Activated CD8-positive, alpha-beta T cell treated with anti-CD3 and anti-CD28 coated beads for 36 hours (primary cell): ENCODE data around the gene CA6. TPM values are rescaled to one million over a fixed set of nuclear protein-coding genes. Genes with fewer than 3 reads are reported as not detected.
A peak's percentile ranks its signal among the peaks of the same experiment; 100 is the strongest.

ENCODE experiments used
- ATAC-seq: fragments of 200-7000 bp; cut with Tn5 transposase; one replicate; pipeline ENCODE4 v1.10.0; 2021; ENCODE audit warnings: mild to moderate bottlenecking, moderate library complexity
- CTCF ChIA-PET: fragments of 350-600 bp; sonication (Branson Sonifier 250); formaldehyde crosslinking; loops from one replicate; lab custom pipeline; 2021; ENCODE audit warnings: antibody characterized with exemption; lab: Charles Lee
- POLR2A ChIA-PET: fragments of 350-600 bp; sonication (Branson Sonifier 250); formaldehyde crosslinking; loops from one replicate; lab custom pipeline; 2021; ENCODE audit warnings: antibody characterized with exemption; lab: Charles Lee
- DNase-seq: peaks from one replicate; pipeline ENCODE4 v3.0.0-alpha.2; 2020
- H3K27ac Mint-ChIP-seq: one replicate; pipeline ENCODE4 v1.8.0; 2021; ENCODE audit warnings: mild to moderate bottlenecking, mixed read lengths
- H3K27me3 Mint-ChIP-seq: one replicate; pipeline ENCODE4 v1.8.0; 2021; ENCODE audit warnings: mixed read lengths
- H3K36me3 Mint-ChIP-seq: one replicate; pipeline ENCODE4 v1.8.0; 2021; ENCODE audit warnings: low read depth, mixed read lengths
- H3K4me1 Mint-ChIP-seq: one replicate; pipeline ENCODE4 v1.8.0; 2021; ENCODE audit warnings: low read depth, mixed read lengths
- H3K4me3 Mint-ChIP-seq: one replicate; pipeline ENCODE4 v1.8.0; 2021; ENCODE audit warnings: mild to moderate bottlenecking, moderate library complexity, mixed read lengths
- H3K9me3 Mint-ChIP-seq: one replicate; pipeline ENCODE4 v1.8.0; 2021; ENCODE audit warnings: mixed read lengths
- intact Hi-C: fragments of 100-400 bp; cut with micrococcal nuclease; formaldehyde crosslinking; loops from one replicate; pipeline ENCODE4 v1.10.0; 2022
- total RNA-seq, 2 experiments: library from RNA; stranded (reverse); gene quantifications; one replicate each; pipeline ENCODE4 v1.2.3, GENCODE V29; 2021
- TF ChIP-seq, protein P1 (sequence below): fragments of 200-600 bp; IDR thresholded peaks from one replicate; pipeline ENCODE4 v1.8.0; 2022; ENCODE audit warnings: antibody characterized with exemption, mild to moderate bottlenecking

The CA6 gene
- total RNA-seq, 2 experiments from 2014 or later, result 3.5 to 3.9 TPM

DNA sequence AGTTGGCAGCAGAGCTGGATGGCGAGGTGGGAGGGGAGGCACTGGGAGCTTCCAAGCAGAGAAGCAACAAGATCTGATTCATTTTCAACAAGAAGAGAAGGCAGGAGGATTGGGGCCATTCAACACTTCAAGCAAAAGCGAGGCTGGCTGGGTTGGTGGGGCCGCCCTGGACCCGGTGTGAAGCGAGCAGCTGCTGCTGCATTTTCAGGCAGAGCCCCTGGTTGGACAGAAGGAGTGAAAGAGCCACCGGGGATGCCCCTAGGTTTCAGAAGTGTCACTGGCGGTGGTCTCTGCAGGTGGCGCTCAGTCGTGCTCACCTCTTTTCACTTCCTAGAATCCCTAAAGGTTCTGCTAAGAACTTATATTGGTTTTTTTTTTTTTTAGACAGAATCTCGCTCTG is 62.6 kb downstream of the CA6 start:
- peaks cover 2% of the 10 kb centered on the region for H3K27me3 Mint-ChIP-seq
- TF ChIP-seq, protein P1, sequence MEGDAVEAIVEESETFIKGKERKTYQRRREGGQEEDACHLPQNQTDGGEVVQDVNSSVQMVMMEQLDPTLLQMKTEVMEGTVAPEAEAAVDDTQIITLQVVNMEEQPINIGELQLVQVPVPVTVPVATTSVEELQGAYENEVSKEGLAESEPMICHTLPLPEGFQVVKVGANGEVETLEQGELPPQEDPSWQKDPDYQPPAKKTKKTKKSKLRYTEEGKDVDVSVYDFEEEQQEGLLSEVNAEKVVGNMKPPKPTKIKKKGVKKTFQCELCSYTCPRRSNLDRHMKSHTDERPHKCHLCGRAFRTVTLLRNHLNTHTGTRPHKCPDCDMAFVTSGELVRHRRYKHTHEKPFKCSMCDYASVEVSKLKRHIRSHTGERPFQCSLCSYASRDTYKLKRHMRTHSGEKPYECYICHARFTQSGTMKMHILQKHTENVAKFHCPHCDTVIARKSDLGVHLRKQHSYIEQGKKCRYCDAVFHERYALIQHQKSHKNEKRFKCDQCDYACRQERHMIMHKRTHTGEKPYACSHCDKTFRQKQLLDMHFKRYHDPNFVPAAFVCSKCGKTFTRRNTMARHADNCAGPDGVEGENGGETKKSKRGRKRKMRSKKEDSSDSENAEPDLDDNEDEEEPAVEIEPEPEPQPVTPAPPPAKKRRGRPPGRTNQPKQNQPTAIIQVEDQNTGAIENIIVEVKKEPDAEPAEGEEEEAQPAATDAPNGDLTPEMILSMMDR, result no peak
- no peak for ATAC-seq
- H3K4me3 Mint-ChIP-seq, result no peak overlapping the region
- no peaks in the 10 kb centered on the region for H3K36me3 Mint-ChIP-seq
- no peaks in the 10 kb centered on the region for H3K9me3 Mint-ChIP-seq
- peak; percentile 24 for DNase-seq
- POLR2A ChIA-PET, result interaction anchor here (0.9 kb wide), 1 partner anchor 148 kb away, joined by 4 read pairs; no protein-coding TSS in a partner anchor
- CTCF ChIA-PET, result interaction anchor here (1.2 to 6.2 kb wide), 2 partner anchors 90 to 146 kb away, joined by 4 to 84 read pairs; no protein-coding TSS in a partner anchor
- peaks cover 13% of the 10 kb centered on the region for H3K4me1 Mint-ChIP-seq
- H3K27ac Mint-ChIP-seq, result no peak overlapping the region
- intact Hi-C loops, result loop anchor here (5.0 kb wide), 1 partner anchor 91 kb away; no protein-coding TSS in a partner anchor

DNA sequence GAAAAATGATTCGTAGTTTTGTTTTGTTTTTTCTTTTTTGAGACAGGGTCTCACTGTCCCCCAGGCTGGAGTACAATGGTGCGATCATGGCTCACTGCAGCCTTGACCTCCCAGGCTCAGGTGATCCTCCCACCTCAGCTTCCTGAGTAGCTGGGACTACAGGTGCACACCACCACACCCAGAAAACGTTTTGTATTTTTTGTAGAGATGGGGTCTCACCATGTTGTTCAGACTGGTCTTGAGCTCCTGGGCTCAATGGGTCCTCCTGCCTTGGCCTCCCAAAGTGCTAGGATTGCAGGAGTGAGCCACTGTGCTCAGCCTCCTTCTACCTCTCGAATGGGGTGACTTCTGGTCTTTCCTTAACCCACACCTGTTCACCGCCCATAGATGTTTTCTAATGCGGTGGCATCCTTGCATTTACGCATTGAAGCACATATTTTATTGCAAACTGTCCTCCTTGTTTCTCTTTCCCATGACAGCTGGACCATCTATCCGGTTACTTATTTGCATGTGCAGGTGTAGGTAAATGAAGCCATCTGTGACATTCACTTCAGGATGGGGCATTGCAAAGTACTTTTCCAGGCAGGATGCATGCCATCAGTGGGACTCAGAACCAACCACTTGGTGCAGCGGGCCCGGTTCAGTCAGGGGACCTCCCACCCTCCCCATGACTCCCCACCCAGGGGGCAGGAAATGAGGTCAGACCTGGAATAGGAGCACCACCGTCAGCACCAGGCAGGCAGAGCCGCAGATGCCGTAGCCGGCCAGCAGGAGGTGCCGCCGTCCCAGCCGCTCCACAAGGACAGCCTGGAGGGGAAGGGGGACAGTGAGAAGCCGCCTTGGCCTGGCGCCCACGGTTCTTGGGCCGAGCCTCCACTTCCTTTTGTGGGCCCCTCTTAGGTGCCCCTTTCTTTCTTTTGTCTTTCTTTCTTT is 64.0 kb downstream of the CA6 start:
- Mint-ChIP-seq H3K4me1 (peaks cover 7% of the 10 kb centered on the region), H3K36me3 (no peaks in the 10 kb centered on the region), H3K27me3 (peaks cover 2% of the 10 kb centered on the region), H3K27ac (no peak overlapping the region), H3K9me3 (no peaks in the 10 kb centered on the region), H3K4me3 (no peak overlapping the region)
- POLR2A ChIA-PET, result no interaction called here
- intact Hi-C loops, result loop anchor here (5.0 to 10.0 kb wide), 2 partner anchors 92 to 95 kb away; no protein-coding TSS in a partner anchor
- TF ChIP-seq, protein P1, result peak; percentile 65
- ATAC-seq (peak; percentile 60), DNase-seq (peak; percentile 55)
- CTCF ChIA-PET, result interaction anchor here (0.8 to 1.6 kb wide), 3 partner anchors 92 to 94 kb away, joined by 3 to 4 read pairs (median 3); no protein-coding TSS in a partner anchor

DNA sequence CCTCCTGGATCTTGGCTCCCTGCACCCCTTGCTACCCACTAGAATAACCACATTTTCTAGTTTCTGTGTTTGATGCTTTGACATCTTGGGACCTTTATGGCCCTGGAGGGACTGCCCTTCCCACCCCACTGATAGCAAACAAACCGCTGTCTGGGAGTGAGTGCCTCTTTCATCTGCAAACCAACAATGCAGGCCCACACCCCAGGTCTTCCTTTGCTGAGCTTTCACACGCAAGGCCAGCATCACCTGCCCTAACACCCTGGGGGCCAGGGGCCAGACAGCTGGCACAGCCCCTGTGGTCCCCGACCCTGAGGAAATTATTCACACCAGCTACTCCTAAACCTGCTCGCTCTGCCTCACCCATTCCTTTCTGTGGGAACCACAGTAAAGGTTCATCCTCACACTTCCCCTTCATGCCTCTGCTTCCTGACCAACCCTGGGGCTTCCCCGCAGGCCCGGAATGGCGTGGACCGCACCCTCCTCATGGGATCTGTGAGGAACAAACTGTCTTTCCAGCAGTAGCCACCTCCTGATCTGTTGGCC is 65.2 kb downstream of the CA6 start:
- Mint-ChIP-seq H3K9me3 (no peaks in the 10 kb centered on the region), H3K27ac (no peak overlapping the region), H3K4me1 (peaks cover 2% of the 10 kb centered on the region), H3K36me3 (no peaks in the 10 kb centered on the region), H3K27me3 (peaks cover 3% of the 10 kb centered on the region), H3K4me3 (no peak overlapping the region)
- POLR2A ChIA-PET, result no interaction called here
- DNase-seq, result no peak
- TF ChIP-seq, protein P1, result no peak
- no peak for ATAC-seq
- intact Hi-C loops, result loop anchor here (10.0 kb wide), 1 partner anchor 94 kb away; no protein-coding TSS in a partner anchor
- CTCF ChIA-PET, result interaction anchor here (1.6 kb wide), 1 partner anchor 90 kb away, joined by 4 read pairs; no protein-coding TSS in a partner anchor

DNA sequence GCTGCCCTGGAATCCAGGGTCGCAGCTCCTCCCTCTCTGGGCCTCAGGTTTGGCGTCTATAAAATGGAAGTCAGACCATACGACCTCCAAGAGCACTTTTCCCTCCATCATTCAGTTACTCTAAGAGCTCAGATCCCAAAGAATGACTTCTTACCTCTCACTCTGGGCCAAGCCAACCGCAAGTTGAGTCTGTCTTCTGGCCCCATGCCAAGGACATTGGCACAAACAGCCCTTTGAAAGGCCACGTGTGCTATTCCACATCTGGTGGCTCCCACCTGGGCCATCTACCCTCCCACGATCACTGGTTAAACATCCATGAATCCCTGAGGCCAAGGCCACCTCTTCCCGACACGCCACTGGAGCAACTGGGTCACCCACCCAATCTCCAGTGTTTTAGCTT is 68.2 kb downstream of the CA6 start:
- ChIA-PET CTCF (interaction anchor here (0.7 to 4.3 kb wide), 3 partner anchors 9 to 182 kb away, joined by 3 to 33 read pairs (median 3); no protein-coding TSS in a partner anchor), POLR2A (no interaction called here)
- no peak overlapping the region for H3K27ac Mint-ChIP-seq
- TF ChIP-seq, protein P1, result no peak
- ATAC-seq (no peak), DNase-seq (no peak)
- no peaks in the 10 kb centered on the region for H3K9me3 Mint-ChIP-seq
- H3K4me3 Mint-ChIP-seq, result no peak overlapping the region
- H3K27me3 Mint-ChIP-seq, result peaks cover 3% of the 10 kb centered on the region
- intact Hi-C loops, result loop anchor here (10.0 kb wide), 1 partner anchor 91 kb away; no protein-coding TSS in a partner anchor
- H3K4me1 Mint-ChIP-seq, result peaks cover 2% of the 10 kb centered on the region
- H3K36me3 Mint-ChIP-seq, result no peaks in the 10 kb centered on the region
